ENCODE results near the gene TAF13. TPM values are rescaled to one million over a fixed set of nuclear protein-coding genes. Genes with fewer than 3 reads are reported as not detected.
"Not testable (repeated sequence)": the region's sequence is repeated elsewhere in the genome, so short reads cannot be mapped to it uniquely, and the experiment has no call there.

The TAF13 gene
- total RNA-seq, 4 donors from 2014 or later, result 11.4 to 30.8 (median 25.9) TPM

DNA sequence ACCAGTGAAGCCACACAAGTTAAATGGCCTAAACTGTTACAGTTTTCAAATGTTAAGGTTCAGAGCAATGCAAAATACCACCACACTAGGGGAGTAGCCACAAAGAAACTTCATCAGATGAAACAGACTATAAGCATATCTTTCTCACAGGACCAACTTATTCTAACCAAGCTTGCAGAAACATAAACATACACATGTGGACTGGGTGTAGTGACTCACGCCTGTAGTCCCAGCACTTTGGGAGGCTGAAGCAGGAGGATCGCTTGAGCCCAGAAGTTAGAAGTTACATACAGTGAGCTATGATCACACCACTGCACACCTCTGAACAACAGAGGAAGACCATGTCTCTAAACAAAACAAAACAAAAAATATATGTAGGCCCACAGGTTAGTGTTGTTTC, 51.2 kb downstream of the TAF13 start:
- Histone ChIP-seq H3K36me3 (peaks cover 0 to 17% (median 0%) of the 10 kb centered on the region in 3 donors), H3K27ac (no peak overlapping the region), H3K9me3 (no peaks in the 10 kb centered on the region), H3K27me3 (no peaks in the 10 kb centered on the region), H3K4me1 (peaks cover 0 to 17% (median 2%) of the 10 kb centered on the region in 4 donors), H3K4me3 (no peak overlapping the region)
- TF ChIP-seq EP300 (IDR thresholded peaks at IDR 0.05), result no peak
- no peak for TF ChIP-seq POLR2A (IDR thresholded peaks at IDR 0.05)
- TF ChIP-seq, protein P1, sequence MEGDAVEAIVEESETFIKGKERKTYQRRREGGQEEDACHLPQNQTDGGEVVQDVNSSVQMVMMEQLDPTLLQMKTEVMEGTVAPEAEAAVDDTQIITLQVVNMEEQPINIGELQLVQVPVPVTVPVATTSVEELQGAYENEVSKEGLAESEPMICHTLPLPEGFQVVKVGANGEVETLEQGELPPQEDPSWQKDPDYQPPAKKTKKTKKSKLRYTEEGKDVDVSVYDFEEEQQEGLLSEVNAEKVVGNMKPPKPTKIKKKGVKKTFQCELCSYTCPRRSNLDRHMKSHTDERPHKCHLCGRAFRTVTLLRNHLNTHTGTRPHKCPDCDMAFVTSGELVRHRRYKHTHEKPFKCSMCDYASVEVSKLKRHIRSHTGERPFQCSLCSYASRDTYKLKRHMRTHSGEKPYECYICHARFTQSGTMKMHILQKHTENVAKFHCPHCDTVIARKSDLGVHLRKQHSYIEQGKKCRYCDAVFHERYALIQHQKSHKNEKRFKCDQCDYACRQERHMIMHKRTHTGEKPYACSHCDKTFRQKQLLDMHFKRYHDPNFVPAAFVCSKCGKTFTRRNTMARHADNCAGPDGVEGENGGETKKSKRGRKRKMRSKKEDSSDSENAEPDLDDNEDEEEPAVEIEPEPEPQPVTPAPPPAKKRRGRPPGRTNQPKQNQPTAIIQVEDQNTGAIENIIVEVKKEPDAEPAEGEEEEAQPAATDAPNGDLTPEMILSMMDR (IDR thresholded peaks at IDR 0.05), result no peak
- WGBS, 2 donors, result 94 to 97% methylated on average over 2 of the region's 2 CpGs
- DNase-seq (ENCODE audit: low spot score in 2 of 2), result no peak

DNA sequence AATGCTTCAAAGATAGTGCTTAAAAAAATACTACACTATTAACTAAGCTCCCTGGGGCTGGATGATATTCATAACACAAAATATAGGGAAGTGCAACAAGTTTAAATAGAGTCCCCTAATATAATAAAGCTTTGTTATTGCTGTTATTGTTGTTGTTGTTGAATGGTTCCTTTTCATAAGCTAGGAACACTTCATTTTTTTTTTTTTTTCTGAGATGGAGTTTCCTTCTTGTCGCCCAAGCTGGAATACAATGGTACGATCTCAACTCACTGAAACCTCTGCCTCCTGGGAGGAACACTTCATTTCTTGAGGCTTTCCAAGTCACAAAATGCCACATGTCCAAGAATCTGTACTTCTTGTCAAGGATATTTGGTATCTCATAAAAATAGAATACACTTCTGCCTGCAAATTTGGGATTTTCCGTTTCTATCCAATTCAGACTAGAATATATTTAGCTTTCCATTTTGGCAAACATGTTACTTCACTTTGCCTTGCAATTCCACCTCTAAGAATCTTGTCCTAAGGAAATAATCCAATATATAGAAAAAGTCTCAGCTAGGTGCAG, 55.0 kb downstream of the TAF13 start:
- Histone ChIP-seq H3K9me3 (peaks cover 0 to 14% (median 2%) of the 10 kb centered on the region in 4 donors), H3K27ac (peak overlapping the region in 2 of 4 donors; percentile 32 to 66), H3K36me3 (peaks cover 0 to 49% (median 0%) of the 10 kb centered on the region in 3 donors), H3K4me1 (peaks cover 0 to 17% (median 0%) of the 10 kb centered on the region in 4 donors), H3K27me3 (no peaks in the 10 kb centered on the region), H3K4me3 (no peak overlapping the region)
- 48 to 63% methylated on average over 3 of the region's 3 CpGs for WGBS, 2 donors
- TF ChIP-seq, protein P1 (IDR thresholded peaks at IDR 0.05), result no peak
- no peak for TF ChIP-seq EP300 (IDR thresholded peaks at IDR 0.05)
- TF ChIP-seq POLR2A (IDR thresholded peaks at IDR 0.05), result no peak
- DNase-seq (ENCODE audit: low spot score in 2 of 2), result no peak

DNA sequence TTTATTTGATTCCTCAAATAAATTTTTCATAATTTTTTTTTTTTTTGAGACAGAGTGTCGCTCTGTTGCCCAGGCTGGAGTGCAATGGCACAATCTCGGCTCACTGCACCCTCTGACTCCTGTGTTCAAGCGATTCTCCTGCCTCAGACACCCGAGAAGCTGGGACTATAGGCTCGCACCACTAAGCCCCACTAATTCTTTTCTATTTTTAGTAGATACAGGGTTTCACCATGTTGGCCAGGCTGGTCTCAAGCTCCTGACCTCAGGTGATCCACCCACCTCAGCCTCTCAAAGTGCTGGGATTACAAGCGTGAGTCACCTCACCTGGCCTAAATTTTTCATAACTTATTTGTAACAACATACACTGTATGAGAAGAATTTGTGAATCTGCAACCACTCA, 58.1 kb downstream of the TAF13 start:
- not testable (repeated sequence) for H3K27me3 ChIP-seq; DNase-seq (ENCODE audit: low spot score in 2 of 2); H3K27ac ChIP-seq; H3K4me3 ChIP-seq
- H3K36me3 ChIP-seq, result peaks cover 0 to 70% (median 0%) of the 10 kb centered on the region in 3 donors
- H3K9me3 ChIP-seq, result peaks cover 0 to 14% (median 2%) of the 10 kb centered on the region in 4 donors
- peaks cover 0 to 13% (median 0%) of the 10 kb centered on the region in 4 donors for H3K4me1 ChIP-seq
- 96 to 97% methylated on average over 6 of the region's 6 CpGs for WGBS, 2 donors

DNA sequence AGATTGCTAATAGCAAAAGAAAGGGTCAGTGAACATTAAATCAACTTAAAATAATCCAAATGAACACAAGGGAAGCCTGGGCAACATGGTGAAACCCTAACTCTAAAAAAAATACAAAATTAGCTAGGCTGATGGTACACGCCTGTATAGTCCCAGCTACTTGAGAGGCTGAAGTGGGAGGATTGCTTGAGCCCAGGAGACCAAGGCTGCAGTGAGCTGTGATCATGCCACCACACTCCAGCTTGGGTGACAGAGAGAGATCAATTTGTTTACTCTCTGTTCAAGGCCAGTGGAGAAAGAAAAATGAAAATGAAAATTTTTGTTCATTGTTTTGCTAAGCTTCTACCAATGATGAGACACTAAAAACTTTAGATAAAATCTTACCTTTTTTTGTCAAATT, 58.7 kb downstream of the TAF13 start:
- Histone ChIP-seq H3K27me3 (no peaks in the 10 kb centered on the region), H3K9me3 (peaks cover 0 to 14% (median 2%) of the 10 kb centered on the region in 4 donors), H3K4me3 (no peak overlapping the region), H3K27ac (no peak overlapping the region), H3K36me3 (peaks cover 0 to 68% (median 0%) of the 10 kb centered on the region in 3 donors), H3K4me1 (peaks cover 0 to 15% (median 0%) of the 10 kb centered on the region in 4 donors)
- no peak for DNase-seq (ENCODE audit: low spot score in 2 of 2)
- 100% methylated on average over 1 of the region's 1 CpG for WGBS, 2 donors
- TF ChIP-seq EP300 (IDR thresholded peaks at IDR 0.05) (no peak), POLR2A (IDR thresholded peaks at IDR 0.05) (no peak)
- TF ChIP-seq, protein P1 (IDR thresholded peaks at IDR 0.05), result no peak

Small RNA genes lying within 50 kb of the gene (small RNA-seq; reads per million reads assigned to genes)
- not detected for gene AL356488.2
- gene BX679664.1, result not detected

Other genes starting within 250 kb of the TAF13 start
- gene AKNAD1, start 218.9 kb downstream of the TAF13 start, total RNA-seq, result 1 to 10 TPM in 2 of 4 donors, under 1 TPM in 1, not detected in 1; 0.44 to 5.5 (median 4.6) TPM
- 10 to 100 TPM; 31.2 to 72.2 (median 45.7) TPM for gene GPSM2, start 199.0 kb downstream of the TAF13 start, total RNA-seq
- gene CLCC1, start 112.5 kb downstream of the TAF13 start, total RNA-seq, result 10 to 100 TPM; 24.0 to 29.7 (median 26.2) TPM
- gene WDR47, start 33.9 kb downstream of the TAF13 start, total RNA-seq, result 10 to 100 TPM; 14.1 to 47.4 (median 17.3) TPM
- gene TMEM167B, start 14.8 kb upstream of the TAF13 start, total RNA-seq, result 10 to 100 TPM; 13.5 to 28.2 (median 19.5) TPM
- under 1 TPM; 0.20 to 0.90 (median 0.32) TPM for gene ELAPOR1, start 38.1 kb upstream of the TAF13 start, total RNA-seq
- 100 to 1,000 TPM; 118 to 150 (median 137) TPM for gene SARS1, start 137.9 kb upstream of the TAF13 start, total RNA-seq
- gene CELSR2, start 173.5 kb upstream of the TAF13 start, total RNA-seq, result 10 to 100 TPM; 14.0 to 16.7 (median 16.3) TPM
- 10 to 100 TPM; 33.0 to 62.0 (median 47.4) TPM for gene PSRC1, start 207.1 kb upstream of the TAF13 start, total RNA-seq
- not detected for gene MYBPHL, start 231.0 kb upstream of the TAF13 start, total RNA-seq

Measured in tibial nerve (tissue), 4 donors.